Germinal center (tissue), 1 donor: ENCODE data around the gene RPL29.

ENCODE experiments used
- DNase-seq: peaks from one replicate; pipeline ENCODE4 v3.0.0; 2012; ENCODE audit warnings: mixed read lengths, low spot score

RPL29 gene

DNA sequence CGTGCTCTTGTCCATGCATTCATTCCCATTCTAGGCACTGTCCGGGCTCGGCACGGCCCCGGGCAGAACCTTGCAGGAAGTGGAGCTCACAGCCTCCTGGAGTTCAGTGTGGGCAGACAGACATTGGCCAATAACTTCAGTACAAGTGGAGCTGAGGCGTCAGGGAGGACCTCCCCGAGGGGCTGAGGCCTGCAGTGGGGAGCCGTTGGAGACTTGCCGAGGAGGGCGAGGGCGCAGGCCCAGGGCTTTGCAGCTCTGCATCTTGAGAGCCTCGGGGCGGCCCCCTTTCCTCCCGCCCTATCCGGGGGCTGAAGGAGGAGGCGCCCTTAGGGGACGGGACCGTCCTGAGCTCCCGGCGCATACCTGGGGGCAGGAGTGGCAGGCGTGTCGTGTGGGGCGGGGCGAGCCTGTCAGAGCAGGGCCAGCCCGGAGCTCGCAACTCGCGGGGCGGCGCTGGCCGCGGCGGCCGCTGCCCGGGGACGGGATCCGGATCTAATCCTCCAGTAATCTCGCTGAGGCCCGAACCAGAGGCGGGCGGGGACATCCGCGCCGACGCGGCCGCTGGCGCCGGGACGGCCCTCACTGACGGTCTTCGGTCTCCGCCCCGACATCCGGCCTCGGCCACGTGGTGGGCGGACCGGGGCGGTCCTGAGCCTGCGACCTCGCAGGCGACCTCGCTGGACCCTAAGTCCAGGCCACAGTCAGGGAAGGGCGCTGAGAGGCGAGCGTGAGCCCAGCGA lies 12.7 kb downstream of the RPL29 start, which contains the start of gene ACY1:
Gene ACY1 (plus strand): TSS at position 698 of the 740 bp plus-strand sequence. CDS start 530 bp downstream, outside the sequence.
- peak; percentile 84 for DNase-seq

DNA sequence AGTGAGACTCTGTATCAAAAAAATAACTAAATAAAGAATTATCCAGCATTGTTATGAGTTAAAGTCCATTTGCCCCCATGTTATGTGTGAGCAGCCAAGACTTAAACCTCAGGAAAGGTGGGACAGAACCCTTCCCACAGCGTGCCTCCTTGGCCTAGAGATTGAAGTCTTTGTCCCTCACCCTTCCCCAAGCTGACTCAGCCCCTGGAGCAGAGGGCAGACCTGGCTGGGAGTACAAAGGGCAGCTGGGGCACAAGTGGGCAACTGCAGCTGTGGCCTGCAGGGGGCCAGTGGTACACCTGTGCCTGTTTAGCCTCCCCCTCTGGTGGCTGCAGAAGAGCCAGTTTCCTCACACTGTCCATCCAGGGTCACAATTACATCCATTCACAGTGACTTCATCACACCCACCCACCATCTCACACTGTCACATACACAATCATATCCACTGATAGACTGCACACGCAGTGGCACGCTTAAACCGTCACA lies 13.3 kb downstream of the RPL29 start:
- peak; percentile 76 for DNase-seq

DNA sequence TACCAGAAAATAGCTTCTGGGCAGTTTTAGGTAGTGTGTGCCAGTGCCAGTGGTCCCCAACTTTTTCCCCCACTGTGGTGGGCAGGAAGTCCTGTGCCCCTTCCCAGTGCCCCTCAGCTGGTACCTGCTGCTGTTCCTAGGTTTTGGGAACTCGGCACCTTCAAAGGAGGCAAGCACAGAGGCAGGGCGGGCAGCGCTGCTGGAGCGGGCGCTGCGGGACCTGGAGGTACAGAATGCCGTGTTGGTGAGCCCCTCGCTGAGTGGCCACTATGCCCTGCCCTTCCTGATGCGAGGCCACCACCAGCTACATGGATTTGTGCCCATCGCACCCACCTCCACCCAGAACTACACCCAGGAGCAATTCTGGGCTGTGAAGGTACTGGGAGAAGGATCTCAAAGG lies 15.4 kb downstream of the RPL29 start:
- no peak for DNase-seq

DNA sequence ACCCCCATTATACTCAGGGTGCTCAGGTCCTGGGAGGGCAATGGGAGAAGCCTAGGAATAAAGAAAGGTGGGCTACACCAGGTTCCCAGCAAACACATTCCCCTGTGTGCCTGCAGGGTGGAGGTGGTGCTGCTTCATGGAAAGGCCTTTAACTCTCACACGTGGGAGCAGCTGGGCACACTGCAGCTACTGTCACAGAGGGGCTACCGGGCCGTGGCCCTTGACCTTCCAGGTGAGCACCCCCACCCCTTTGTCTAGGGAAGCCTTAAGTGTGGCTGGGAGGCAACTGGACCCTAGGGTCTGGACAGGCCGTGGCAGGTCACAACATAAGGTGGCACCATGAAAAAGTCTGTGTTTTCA lies 17.6 kb downstream of the RPL29 start:
- DNase-seq: no peak

DNA sequence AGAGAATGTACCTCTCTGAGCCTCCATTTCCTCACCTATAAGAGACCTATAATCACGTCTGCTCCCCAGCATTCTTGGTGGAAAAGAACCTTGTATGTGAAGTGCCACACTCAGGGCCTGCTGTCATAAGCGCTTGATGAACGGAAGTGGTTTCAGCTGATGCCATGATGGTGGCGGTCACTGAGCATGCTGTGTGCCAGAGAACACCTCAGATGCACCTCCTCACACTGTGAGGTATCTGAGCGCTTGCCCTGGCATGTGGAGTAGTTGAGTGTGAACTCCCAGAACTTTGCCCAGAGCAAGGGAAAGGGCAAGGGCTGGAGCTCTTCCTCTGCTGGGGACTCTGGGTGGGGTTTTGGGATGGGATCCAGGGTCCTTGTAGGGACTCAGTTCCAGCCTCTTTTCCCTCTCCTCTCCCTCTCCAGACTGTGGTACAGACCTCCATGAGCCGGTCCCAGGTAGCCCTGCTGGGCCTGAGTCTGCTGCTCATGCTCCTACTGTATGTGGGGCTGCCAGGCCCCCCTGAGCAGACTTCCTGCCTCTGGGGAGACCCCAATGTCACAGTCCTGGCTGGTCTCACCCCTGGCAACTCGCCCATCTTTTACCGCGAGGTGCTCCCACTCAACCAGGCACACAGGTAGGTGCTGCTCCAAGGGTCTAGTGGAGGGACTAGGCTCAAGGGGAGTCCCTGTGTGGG lies 18.1 kb downstream of the RPL29 start:
- no peak for DNase-seq

DNA sequence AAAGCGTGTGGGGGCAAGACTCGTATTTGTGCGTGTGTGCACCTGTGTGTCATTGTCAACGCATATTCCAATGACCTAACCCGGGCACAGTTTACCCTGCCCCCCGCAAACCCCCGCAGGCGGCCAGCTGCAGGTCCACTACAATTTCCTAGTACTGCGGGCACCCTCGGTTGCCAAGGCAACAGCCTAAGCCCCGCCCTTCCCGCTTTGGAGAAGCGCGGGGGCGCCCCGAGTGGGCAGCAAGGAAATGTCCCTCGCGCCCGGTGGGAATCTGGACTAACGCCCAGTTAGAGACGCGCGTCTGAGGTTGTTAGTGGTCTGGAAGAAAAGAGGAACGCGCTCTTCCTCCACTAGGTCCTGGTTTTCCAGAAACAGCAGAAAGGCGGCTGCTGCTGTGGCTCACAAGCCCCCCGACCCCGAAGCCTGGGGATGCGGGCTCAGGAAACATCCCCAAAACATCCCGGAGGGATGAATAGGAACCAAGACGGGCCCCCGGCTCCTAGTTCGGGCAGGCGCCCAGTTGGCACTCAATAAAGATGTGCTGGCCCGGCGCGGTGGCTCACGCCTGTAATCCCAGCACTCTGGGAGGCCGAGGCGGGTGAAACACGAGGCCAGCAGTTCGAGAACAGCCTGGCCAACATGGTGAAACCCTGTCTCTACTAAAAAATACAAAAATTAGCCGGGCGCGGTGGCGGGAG lies 19.7 kb downstream of the RPL29 start:
- peak; percentile 34 for DNase-seq

DNA sequence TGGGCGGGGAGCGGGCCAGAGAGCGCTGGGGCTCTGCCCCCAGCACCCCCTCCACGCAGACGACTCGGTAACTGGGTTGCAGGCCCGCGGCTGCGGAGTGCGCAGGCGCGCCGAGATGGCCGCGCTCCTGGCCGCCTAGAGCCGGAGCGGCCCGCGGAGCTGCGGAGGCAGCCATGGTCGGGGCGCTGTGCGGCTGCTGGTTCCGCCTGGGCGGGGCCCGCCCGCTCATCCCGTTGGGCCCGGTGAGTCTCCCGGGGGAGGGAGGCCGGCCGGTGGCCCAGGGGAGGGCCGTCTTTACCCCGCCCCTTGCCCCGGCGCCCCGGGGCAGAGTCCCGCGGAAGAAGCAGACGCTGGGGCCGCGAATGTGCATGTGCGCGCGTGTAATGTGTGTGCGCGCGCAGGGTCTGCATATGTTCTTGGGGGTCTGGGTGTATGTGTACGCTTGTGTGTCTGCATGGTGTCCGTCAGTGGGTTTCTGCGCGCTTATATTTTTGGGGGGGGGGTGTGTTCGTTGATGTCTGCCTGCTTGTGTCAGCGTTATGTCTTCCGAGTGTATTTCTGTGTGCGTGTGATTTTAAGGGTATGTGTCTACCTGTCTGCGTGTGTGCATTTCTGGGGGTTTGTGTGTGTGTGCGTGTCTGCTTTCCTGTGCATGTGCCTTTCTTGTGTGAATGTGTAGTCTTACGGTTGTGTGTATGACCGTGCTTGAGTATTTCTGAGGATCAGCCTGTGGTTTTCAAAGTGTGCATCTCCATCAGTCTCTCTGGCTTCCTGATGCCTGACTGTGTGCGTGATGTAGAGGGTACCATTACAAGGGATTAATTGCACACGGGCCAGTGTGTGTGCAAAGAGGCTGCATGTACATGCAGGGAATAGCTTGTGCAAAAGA lies 20.5 kb downstream of the RPL29 start, which contains the start of gene ABHD14A:
Gene ABHD14A (plus strand): TSS at position 102 of the 889 bp plus-strand sequence. CDS start 72 bp downstream, at position 174.
- DNase-seq: peak; percentile 91

DNA sequence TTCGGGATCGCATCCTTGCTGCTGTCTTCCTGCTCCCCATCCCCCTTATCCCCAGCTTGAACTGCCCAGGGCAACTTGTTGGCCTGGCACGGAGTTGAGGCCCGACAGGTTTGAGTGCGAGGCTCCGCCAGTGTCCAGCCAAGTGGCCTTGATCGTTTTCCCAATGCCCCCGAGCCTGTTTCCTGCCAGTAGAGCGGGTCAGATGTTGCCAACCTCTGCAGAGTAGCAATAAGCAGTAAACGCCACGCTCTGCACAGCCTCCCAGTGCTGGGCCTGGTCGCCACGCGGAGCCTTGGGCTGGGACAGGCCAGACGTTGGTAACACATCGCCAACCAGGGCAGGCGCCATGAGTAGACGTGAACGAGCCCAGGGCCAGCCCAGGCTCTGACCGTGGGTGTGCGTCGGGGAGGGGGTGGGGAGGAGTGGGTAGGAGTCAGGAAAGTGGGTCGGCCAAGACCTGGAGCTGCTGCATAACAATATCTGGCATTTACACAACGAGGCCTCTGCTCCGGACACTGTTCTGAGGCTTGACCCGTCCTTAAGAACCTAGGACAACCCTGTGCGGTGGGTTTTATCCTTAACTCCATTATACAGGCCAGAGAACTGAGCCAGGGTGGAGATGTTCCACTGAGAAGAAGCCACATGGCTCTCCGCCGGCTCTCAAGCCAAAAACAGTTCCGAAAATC lies 21.3 kb downstream of the RPL29 start:
- no peak for DNase-seq

DNA sequence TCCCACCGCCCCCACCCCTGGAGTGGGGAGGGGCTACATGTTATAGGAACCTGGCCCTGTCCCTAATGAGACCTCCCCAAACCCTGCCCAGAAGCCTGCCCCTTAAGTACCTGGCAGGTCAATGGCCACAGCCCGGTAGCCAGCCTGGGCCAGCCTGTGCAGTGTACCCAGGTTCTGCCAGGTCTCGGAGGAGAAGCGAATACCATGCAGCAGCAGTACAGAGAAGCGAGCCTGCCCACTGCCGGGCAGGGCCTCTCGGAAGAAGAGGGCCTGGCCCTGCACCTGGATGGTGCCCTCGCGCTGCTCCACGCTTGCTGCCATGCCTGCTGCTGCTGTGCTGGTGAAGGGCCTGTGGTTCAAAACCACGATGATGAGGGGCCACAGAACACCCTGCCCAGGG lies 24.3 kb downstream of the RPL29 start:
- DNase-seq: no peak

DNA sequence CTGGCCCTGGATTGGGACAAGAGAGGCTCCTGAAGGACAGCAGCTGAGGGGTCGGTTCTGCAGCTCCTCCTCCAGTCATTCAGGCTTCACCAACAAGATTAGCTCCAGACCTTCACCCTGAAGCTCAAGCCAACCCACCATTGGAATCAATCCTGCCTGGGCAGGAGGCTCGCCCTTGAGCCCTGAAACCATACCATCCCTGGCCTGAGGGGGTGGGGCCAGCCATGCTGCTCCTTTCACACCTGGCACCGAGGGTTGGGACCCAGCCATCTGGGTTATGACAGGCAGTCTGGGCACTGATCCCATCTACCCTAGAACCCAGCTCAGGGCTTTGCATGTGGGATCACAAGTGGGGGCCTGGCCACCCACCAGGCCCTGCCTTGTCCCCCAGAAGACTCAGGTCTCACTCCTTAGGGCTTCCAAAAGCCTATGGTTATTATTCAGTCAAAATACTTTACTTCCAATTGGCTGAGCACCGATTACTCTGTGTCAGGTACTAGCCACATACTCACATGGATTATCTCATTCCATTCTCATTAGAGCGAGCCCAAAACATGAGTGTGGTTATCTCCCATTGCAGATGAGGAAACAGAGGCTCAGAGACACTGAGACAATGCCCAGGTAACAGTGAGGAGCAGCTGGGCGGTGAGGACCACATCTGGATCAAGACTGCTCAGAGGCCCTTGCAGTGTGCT lies 24.9 kb downstream of the RPL29 start:
- no peak for DNase-seq

DNA sequence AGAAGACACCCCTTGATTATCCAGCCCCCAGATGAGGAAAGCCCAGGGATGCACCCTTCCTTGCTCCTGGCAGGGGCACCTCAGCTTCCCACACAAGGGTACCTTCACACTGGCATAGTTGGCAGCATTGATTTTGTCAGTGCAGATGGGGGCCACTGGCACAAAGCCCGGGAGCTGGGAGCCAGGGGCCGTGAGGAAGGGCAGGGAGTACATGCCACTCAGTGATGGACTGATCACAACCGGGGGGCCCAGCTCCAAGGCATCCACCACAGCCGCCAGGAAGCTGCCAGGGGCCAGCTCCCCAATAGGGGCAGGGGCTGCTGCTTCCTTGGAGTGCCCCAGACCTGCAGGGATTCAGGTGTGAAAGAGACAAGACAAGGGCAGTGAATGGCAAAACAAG lies 25.9 kb downstream of the RPL29 start:
- DNase-seq: no peak

DNA sequence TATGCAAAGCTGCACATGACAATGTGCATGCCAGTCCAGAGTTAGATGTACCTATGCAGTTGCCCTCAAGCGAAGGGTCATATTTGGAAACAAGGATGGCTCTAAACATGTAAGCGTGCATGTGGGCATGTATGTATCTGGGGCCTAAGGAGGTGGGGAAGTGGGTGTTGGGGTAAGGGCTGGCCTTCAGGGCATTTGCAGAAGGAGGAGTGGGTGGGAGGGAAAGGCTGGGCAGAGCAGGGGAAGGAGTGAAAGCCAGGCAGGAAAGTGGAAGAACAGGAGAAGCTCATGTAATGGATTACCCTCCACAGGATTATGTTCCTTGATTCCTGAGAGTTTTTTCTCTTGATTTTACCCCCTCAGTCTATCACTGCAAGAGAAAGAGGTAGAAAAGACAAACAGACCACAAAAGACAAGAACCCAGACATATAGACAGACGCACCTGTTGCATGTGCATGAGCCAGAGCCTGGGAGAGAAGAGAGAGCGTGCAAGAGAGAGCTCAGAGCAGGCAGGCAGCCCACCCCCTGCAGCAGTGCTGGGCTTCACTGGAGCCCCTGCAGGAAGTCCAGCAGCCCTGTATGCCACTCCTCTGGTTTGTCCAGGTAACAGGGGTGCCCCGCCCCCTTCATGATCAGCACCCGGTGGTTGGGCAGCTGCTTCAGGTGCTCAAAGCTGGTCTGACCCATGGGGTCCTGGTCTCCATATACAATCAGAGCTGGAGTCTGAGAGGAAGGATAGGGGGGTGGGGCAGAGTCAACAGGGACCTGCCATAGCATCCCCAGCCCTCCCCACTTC lies 26.6 kb downstream of the RPL29 start:
- DNase-seq: no peak

DNA sequence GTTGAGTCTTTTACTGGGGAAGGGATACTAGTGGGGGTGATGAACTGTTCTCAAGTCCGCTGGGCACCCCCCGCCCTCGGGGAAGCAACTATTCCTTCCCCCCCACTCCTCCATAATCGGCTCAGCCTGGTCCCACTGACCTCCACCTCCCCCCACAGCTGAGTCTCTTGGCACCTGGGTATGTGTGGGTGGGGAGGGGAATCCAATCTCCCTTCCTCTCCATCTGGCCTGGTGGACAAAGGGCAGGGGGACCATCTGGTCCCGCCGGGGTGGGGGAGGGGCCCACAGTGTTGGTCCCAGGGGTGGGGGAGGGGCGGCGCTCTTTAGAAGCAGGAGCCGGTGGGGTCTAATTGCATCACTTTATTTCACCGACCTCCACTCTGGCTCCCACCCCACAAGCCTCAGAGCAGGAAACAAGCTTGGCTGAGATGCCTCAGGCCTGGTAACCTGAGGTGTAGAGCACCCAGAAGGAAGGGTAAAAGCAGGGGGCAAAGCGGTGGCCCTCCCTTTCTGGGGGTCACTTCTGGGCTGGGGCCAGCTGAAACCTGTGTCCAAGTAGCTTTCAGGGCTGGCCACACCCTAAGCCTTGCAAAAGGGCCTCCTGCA lies 27.4 kb downstream of the RPL29 start:
- DNase-seq: no peak

DNA sequence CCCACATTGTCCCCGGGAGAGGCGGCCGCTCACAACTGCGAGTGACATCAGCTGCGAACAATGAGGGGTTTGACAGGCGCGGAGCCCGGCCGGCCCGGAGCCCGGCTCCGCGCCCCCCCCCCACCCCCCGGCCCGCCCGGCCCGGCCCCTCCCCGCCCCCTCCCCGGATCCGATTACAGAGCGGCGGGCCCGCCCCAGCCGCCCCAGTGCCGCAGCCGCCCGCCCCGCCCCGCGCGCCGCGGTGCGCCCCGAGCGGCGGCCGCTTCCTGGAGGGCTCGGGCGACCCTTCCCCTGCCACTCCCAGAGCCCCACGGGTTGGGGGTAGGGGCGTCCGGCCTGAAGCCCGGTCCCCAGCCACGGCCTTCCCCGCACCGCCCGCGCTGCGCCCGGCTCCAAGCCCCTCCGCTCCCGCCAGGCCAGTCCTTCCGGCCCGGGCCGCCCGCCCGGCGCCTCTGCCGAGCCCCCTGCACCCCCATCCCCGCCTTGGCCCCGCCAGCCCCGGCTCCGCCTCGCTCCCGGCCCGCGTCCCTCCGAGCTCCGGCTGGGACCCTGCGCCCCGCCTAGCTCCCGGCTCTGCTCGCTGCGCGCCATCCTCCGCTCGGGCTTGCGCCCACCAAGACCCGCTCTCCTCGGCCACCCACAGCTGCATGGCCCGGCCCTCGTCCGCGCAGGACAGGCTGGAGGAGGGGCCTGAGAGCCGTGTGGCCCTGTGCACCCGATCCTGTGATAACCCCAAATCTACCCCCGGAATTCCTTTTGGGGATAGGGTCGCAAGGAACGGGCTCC lies 28.1 kb downstream of the RPL29 start, which contains the start of gene PCBP4:
Gene PCBP4 (minus strand): TSS at position 71 of the 786 bp plus-strand sequence. CDS start 6,214 bp downstream, outside the sequence.
- no peak for DNase-seq

DNA sequence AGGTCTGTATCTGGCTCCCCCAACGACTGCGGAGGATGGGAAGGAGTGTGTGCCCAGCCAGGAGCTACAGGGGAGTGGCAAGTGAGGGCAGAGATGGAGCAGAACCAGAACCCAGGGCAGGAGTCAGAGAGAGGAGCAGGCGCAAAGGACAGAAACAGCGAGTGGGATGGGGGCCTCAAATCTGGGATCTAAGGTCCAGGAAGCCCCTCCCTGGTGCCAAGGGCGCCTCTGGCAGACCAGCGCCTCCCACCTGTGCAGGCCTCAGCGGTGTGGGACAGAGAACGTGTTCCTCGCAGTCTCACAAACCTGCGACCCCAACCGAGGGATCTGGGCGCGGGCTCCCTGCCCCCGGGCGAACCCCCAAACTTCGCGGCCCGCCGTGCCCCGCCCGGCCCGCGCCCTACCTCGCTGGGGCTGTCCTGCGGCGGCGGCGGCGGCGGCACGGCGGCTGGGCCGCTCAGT lies 28.7 kb downstream of the RPL29 start:
- no peak for DNase-seq

DNA sequence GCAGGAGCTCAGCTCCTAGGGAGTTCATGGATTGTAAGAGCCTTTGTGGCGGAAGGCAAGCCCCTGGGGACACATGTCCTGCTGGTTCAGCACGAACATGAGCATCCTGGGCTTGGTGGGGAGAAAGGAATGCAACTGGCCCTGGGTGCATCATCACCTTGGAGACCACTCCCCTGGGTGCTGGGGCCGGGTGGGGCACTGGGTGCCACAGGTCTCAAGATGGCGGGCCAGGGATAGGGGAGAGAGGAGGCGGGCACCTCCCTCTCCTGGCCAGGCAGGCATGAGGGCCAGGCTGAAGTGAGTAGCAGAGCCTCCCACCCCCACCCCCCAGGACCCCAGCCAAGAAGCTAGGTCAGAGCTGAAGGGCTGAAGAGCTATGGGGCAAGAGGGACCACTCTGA lies 29.2 kb downstream of the RPL29 start:
- DNase-seq: no peak

DNA sequence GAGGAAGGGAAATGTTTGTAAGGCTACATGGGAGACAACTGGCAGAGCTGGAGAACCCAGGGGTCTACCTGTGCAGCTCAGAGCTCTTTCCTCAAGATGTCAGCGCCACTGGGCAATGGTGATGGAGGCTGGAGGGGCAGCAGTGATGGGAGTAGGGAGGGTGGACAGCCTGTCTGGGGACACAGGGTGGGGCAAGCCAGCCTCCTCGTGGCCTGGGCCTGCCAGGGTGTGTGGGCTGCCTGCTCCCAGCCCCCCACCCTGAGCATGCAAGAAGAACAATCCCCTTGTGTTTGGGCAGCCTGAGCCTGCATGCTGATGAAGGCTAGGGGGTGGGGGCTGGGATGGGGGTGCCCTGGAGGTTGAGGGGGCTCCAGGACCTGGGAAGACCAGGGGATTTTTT lies 29.7 kb downstream of the RPL29 start:
- no peak for DNase-seq

DNA sequence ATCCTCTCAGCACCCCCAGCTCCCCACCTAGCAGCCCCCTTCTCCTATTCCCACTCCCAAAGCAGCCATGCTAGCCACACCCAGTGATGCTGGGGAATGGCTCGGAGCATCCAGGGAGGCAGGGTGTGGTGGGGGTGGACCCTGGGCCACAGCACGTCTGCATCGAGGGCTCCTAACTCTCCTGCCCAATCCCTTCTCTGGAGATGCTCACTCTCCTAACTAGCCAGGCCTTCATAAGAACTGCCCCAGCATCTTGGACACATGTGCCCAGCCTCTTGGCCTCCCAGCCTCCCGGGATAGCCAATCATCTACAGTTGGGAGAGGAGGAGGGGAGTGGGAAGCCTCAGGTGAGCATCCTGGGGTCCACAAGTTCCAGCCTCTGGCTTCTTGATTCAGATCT lies 31.2 kb downstream of the RPL29 start:
- DNase-seq: no peak
